ENCODE data around the gene ATXN7L1.
"Not testable (repeated sequence)": the region's sequence is repeated elsewhere in the genome, so short reads cannot be mapped to it uniquely, and the experiment has no call there.

The ATXN7L1 gene

DNA sequence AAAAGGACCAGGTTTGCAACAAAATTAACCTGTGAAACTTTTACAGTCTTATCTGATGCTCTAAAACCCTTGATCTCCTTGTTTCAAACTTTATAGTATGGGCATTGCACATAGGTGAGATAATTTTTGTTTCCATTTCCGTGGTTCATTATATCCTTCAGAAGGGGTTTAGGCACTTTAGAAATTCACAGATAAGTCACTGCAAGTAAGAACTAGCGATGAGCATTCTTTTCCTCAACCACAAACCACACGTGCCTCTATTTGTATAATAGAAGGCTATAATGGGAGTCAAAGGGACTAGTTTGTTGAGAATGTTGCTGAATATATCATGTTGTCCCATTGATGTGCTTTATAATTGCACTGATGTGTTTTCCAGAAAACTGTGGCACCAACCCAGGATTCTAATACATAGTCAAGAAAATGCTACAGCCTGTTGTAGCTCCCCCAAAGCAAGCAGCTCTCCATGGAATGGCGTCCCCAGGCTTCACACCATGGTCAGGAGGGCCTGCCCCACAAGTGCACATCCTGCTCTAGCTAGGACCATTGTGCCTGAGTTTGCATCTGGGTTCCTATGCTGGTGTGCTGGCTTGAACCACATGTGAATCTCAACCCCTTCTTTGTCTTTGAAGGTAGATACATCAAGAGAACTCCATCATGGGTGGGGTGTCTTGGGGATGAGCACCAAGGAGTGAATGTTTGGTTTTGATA is 14.0 kb upstream of the ATXN7L1 start:
- DNase-seq: no peak

DNA sequence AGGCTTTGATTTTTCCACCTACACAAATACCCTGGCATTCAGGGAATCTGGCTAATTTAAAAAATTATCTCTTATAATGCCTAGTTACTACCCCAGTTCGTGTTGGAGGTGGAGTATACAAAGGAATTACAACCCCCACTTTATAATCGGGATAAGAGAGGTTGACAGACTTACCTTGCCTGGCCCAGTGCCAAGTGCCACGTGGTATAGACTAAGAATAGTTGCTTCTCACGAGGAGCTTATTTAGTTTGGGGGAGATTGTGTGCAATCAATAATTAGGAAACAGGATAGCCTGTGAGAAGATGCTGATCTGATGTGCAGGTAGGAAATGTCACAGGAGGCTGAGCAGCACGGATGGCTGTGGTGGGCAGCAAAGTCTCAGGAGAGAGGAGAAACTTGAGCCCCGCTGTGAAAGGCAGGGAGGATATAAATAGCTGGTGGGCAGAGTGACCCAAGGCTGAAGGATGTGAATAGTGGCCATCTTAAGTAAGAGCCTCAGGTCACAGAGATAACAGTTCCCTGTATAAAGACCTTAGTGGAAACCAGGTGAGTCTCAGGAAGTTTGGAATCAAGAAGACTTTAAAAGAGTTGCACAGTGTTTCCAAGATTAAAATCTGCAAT is 11.3 kb upstream of the ATXN7L1 start:
- no peak for DNase-seq

GRCh38 chr7:105886776-105887175 is 10.4 kb upstream of the ATXN7L1 start:
- DNase-seq: no peak

GRCh38 chr7:105885387-105886111 is 9.2 kb upstream of the ATXN7L1 start:
- no peak for DNase-seq

GRCh38 chr7:105883179-105883578 is 6.8 kb upstream of the ATXN7L1 start:
- not testable (repeated sequence) for DNase-seq

GRCh38 chr7:105881439-105881838 is 5.0 kb upstream of the ATXN7L1 start:
- no peak for DNase-seq

- no peak for DNase-seq
Measured at GRCh38 chr7:105880571-105881330, 4.4 kb upstream of the ATXN7L1 start.

DNA sequence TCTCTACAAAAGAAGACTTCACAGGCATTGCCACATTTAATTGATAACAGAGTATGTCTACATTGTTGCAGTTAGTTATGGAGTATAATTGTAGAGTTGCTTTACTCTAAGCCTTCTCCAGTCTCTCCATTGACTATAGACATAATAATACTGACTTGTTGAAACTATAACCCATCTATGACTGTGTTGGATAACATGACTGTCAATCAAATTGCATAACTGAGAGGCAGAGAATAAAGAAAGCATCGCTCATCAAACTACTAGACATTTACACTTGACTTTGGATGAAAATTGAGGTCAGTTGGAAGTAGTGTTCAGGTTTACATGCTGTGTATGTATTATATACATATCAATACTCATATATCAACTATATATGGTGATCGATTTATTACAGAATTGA is 3.4 kb upstream of the ATXN7L1 start:
- no peak for DNase-seq

- no peak for DNase-seq
Measured at GRCh38 chr7:105878746-105879605, 2.6 kb upstream of the ATXN7L1 start.

GRCh38 chr7:105877736-105878135 is 1.3 kb upstream of the ATXN7L1 start:
- no peak for DNase-seq

GRCh38 chr7:105876964-105877601 is 684 bp upstream of the ATXN7L1 start:
- DNase-seq: peak; percentile 10

GRCh38 chr7:105875505-105875904 is 894 bp downstream of the ATXN7L1 start:
- DNase-seq: no peak

DNA sequence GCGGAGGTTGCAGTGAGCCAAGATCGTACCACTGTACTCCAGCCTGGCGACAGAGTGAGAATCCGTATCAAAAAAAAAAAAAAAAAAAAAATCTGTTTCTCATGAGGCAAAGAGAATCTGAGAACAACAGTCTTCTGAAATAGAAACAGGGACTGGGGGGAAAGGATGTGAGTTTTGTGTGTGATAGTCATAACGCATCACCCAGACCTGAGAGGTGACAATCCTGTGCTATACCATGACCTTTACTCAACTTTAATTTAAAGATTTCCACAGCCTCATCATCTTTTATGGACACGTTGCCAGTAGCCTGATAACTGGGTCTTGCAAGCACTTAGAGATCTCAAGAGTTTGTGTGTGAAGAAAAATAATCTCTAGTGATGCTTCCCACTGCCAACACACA is 2.3 kb downstream of the ATXN7L1 start:
- no peak for DNase-seq

GRCh38 chr7:105872491-105872890 is 3.9 kb downstream of the ATXN7L1 start:
- no peak for DNase-seq

GRCh38 chr7:105871142-105871541 is 5.3 kb downstream of the ATXN7L1 start:
- DNase-seq: no peak

DNA sequence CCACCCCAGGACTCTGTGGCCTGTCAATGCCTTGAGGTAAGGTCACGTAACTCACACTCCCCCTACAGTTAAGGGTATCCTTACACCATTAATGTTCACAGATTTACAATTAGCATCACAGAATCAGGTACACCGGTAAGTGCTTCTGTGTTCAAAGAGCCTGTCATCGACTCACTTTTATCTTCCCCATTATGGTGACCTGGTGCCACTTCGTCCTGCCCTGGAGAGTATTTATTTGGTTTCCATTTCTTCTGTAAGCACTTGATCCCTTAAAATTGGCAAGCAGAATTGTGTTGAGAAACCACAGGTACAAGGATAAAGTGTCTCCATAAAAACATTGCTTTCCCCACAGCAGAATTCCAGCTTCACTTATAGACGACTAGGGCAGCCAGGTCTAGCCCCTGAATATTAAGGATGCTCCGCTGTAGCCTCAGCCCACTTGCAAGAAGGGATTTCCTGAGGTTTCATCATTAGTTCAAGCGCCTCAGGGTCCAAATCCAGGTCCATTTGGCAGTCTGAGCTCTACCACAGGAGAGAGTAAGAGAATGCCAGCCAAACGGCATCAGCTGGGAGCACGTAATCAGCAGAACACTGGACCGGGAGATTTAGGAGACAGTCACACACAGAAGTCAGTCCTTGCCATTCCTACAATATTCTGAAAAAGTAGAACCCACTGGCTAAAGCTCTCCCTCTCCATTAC is 10.1 kb downstream of the ATXN7L1 start:
- no peak for DNase-seq

DNA sequence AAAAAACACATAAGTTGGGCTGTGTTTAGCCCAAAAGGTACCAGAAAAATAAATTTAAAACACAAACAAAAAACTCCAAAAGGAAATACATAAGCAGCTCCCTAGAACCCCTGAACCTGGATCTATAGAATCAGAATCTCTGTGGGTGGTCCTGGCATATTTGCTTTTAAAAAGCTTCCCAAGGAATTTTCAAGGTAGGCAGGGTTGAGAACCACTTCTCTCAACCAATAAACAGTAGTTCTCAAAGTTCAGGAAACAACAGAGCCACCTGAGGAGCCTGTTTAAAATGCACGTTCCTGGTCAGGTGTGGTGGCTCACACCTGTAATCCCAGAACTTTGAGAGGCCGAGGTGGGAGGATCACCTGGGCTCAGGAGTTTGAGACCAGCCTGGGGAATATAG is 12.5 kb downstream of the ATXN7L1 start:
- DNase-seq: no peak

DNA sequence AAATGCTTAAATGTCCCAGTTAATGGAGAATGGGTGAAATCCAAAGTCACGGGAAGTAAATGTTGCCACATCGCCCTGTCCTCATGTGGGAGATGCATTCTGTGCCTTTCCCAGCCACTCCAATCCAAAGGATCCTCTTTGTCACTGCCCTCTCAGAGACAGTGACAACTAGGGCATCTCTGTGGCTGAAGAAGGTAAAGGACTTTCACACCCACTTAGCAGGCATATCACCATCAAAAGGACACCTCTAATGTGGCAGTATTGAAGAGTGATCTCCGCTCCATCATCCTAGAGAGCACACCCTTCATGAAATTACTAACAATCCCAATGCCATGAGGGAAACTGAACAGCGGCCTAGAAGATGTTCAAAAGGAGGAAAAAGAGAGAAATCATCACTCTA is 13.6 kb downstream of the ATXN7L1 start:
- no peak for DNase-seq

GRCh38 chr7:105862276-105862675 is 14.1 kb downstream of the ATXN7L1 start:
- DNase-seq: no peak

GRCh38 chr7:105861224-105861623 is 15.2 kb downstream of the ATXN7L1 start:
- DNase-seq: no peak

- no peak for DNase-seq
Measured at GRCh38 chr7:105860793-105861192, 15.6 kb downstream of the ATXN7L1 start.

Data from activated CD4-positive, alpha-beta T cell treated with anti-CD3 and anti-CD28 coated beads, Interleukin-2, amount 50 U/mL, for 1 hour (primary cell).